Lower leg skin (tissue), 3 donors: ENCODE measurements around the gene CEP76.

Source experiments
- POLR2A ChIP-seq, 2 donors: fragments of 450-650 bp; IDR thresholded peaks; one replicate each; pipeline ENCODE4 v1.6.1; 2016 to 2017; ENCODE audit warnings: antibody characterized with exemption in 2 of 2, mild to moderate bottlenecking in 1 of 2, moderate library complexity in 1 of 2
- TF ChIP-seq, protein P1 (sequence below), 3 donors: fragments of 450-650 bp; IDR thresholded peaks; one replicate each; pipeline ENCODE4 v1.5.1; 2016; ENCODE audit warnings: antibody characterized with exemption in 3 of 3, mild to moderate bottlenecking in 3 of 3, moderate library complexity in 2 of 3

DNA sequence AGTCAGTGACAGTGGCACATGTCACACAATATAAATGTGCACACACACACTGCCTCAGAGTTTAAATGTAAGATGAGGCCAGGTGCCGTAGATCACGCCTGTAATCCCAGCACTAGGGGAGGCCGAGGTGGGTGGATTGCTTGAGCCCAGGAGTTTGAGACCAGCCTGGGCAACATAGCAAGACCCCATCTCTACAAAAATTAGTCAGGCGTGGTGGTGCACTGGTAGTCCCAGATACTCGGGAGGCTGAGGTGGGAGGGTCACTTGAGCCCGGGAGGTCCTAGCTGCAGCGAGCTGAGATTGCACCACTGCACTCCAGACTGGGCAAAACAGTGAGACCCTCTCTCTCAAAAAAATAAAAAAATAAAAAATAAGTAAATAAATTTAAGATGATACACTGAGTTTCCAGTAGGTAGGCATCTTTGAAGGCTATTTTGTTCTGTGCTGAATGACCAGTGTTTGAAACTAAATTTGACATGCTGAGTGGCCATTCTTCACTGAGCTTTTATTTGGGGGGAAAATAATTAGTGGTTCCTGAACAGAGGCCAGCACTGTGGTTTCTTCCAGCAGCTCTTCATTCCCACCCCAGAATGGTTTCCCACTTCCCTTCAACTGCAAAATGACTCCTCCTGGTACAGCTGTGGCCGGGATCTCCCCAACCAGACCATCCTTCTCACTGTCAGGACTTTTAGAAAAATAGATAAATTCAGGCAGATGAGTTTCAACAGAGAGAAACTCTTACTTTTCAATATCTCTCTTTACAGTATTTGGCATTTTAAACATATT is 45.2 kb upstream of the CEP76 start:
- TF ChIP-seq, protein P1, sequence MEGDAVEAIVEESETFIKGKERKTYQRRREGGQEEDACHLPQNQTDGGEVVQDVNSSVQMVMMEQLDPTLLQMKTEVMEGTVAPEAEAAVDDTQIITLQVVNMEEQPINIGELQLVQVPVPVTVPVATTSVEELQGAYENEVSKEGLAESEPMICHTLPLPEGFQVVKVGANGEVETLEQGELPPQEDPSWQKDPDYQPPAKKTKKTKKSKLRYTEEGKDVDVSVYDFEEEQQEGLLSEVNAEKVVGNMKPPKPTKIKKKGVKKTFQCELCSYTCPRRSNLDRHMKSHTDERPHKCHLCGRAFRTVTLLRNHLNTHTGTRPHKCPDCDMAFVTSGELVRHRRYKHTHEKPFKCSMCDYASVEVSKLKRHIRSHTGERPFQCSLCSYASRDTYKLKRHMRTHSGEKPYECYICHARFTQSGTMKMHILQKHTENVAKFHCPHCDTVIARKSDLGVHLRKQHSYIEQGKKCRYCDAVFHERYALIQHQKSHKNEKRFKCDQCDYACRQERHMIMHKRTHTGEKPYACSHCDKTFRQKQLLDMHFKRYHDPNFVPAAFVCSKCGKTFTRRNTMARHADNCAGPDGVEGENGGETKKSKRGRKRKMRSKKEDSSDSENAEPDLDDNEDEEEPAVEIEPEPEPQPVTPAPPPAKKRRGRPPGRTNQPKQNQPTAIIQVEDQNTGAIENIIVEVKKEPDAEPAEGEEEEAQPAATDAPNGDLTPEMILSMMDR (IDR thresholded peaks at IDR 0.05) = no peak
- TF ChIP-seq POLR2A (IDR thresholded peaks at IDR 0.05) = no peak
